NCI-H2107 treated with DMSO at 0.1 percent for 48 hours (cell line): ENCODE measurements around the gene SOX5.
A peak's percentile ranks its signal among the peaks of the same experiment; 100 is the strongest.

Experiments used
- DNase-seq: peaks from one replicate; lab custom pipeline; 2025; ENCODE audit not compliant: unreplicated experiment; lab: John Stamatoyannopoulos, UW

Gene SOX5

DNA sequence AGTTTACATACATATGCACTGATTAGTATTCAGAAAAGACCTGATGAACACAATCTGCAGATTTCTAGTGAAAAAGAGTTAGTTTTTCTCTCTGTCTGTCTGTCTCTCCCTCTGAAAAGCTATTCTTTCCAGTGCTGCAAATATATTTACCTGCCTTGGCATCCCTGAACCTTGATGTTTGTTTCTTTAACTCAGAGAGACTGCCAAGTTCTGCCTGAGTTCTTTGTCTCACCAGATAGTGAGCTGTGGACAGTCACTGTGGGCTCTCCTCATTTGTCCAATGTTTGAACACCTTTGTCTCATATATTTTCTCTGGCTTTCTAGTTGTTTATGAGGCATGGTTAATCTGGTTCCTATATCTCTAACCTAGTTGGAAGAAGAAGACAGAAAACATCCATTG lies 250.4 kb downstream of the SOX5 start:
- DNase-seq, result no peak

DNA sequence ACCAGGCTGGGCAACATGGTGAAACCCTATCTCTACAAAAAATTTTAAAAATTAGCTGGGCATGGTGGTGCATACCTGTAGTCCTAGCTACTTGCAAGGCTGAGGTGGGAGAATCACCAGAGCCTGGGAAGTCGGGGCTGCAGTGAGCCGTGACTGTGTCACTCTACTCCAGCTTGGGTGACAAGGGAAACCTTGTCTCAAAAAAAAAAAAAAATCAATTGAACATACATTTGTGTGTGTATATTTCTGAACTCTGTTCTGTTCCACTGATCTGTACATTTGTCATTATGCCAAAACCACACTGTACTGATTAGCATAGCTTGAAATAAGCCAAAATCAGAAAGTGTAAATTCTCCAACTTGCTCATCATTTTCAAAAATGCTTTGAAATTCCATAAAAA lies 254.6 kb downstream of the SOX5 start:
- DNase-seq, result no peak

- DNase-seq, result no peak
Measured at GRCh38 chr12:23694307-23694706, 255.2 kb downstream of the SOX5 start.

DNA sequence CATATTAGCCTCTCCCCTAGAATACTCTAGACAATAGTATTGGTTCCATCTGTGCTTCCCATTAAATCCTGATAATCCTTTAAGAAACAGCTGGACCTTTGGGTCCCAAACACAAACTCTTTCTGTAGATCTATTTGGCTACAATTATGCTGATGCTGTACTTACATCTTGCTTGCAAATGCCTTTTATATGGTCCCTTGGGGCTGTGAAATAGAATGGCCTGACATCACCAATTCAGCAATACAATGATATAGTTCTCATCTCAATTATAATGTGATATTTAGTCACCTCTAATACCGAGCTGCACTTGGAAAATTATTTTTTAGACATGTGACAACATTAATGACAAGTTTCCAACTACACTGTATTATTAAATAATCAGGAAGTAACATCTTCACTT lies 261.5 kb downstream of the SOX5 start:
- DNase-seq, result no peak

GRCh38 chr12:23686095-23686494 lies 263.4 kb downstream of the SOX5 start:
- no peak for DNase-seq

GRCh38 chr12:23684121-23684520 lies 265.3 kb downstream of the SOX5 start:
- DNase-seq, result peak; percentile 53

GRCh38 chr12:23681237-23681636 lies 268.2 kb downstream of the SOX5 start:
- DNase-seq, result no peak

DNA sequence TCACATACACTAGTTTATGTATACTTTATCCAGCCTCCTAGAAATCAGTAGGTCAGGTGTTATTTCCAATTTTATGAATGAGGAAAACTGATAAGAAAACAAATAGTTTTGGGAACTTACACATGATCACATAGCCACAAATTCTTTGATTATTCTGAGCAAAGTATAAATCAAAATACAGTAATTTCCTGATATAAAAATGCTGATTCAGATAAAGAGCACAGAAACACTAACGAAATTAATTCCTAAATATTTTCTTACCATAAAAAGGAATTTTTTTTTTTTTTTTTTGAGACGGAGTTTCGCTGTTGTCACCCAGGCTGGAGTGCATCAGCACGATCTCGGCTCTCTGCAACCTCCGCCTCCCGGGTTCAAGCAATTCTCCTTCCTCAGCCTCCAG lies 275.4 kb downstream of the SOX5 start:
- DNase-seq, result no peak

DNA sequence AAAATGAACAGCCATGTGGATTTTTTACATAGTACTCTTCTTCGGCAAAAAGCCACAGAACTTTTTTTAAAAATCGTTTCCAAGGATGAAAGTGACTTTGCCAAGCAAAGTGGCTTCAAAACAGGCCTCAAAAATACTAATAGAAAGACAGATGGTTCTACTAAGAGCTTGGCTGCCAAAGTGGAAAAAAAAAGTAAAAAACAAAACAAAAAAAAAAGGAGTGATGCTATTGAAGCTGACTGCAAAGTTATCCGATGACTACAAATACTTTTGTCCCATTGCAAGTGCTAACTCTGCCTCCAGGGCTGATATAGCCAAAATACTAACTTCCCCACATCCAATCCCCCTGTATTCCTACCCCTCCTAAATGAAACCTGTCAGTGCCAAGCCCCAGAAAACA lies 277.6 kb downstream of the SOX5 start:
- DNase-seq, result no peak

DNA sequence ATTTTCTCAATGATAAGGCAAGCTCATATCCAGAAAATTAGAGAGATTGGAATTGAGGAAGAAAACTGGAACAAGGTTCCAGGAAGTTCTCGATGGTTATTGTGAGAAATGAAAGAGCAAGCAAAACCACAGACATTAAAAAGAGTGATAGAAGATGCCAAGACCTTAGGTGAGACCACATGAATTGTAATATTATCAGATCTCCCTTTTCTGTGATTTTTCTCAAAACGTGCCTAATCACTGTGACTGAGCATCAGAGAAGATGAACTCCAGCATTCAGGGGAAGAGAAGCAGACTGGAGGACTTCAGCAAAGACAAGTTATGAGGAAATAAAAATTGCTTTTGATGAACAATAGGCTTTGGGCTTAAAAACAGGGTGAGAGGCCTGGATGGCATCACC lies 278.8 kb downstream of the SOX5 start:
- DNase-seq, result no peak

DNA sequence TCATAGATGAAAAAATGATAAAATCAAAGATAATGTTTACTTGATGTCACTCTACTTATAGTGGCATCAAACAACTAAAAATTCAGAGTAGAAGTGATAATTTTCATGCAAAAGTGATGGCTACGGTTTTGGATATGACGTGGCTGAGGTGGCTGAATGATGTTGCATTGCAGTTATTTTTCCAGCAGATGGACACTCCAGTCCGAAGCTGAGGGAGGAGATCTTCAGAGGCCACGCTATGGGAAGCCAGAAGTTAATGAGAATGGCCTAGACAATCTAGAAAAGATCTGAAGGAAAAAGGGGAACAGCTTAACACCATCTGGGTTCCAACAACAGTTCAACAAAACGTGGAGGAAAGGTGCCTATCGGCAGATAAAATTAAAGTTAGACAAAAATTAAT lies 279.8 kb downstream of the SOX5 start:
- DNase-seq, result no peak

- DNase-seq, result no peak
Measured at GRCh38 chr12:23666866-23667265, 282.6 kb downstream of the SOX5 start.

GRCh38 chr12:23662966-23663365 lies 286.5 kb downstream of the SOX5 start:
- no peak for DNase-seq

DNA sequence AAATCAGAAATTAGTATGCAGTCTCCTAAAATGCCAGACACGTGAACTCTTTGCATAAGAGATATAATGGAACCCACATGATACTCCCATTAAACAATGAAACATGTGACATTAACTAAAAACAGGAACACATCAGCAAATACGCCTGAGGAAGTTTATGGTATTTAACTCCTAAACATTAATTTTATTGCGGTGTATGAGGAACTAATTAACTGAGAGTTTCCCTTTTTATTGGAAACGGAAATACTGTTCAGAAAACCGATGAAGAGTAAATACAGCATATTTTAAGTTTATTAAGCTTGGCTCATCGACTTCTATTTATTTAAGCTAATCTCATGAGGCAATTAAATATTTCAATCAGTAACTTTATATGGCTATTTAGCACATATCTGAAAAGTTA lies 290.3 kb downstream of the SOX5 start:
- DNase-seq, result no peak

GRCh38 chr12:23657598-23657997 lies 291.9 kb downstream of the SOX5 start:
- no peak for DNase-seq

DNA sequence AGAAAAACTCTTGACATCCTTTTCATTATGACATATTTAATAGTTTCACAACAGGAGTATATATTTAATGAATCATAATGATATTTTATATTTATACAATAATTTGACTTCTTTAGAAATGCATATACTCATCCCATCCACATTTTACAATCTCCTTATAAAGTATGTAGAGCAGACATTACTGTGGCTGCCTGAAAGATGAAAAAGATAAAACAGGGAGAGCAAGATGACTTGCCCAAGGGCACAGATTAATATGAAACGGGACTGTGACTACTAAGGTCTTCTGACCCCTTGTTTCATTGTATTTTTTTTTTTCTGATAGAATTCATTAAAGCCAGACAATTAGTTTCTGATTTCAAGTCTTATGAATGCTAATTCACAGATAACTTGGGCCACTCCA lies 293.6 kb downstream of the SOX5 start:
- no peak for DNase-seq

DNA sequence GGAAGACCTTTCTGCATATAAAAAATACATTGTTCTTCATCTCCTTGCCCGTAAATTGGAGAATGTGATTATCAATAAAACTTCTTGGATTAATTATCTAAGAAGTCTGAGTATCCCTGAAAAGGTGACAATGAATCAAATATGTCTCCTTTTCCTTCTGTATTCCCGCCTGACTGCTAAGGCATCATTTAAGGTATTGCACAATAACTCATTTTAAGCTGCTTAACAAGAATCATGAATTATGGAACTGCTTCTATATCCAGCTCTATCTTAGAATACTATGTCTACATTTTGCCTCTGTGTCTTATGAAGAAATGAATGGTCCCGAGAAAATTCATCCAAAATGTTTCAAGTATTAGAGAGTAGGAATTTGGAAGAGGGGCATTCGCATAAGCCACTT lies 294.4 kb downstream of the SOX5 start:
- DNase-seq, result no peak

DNA sequence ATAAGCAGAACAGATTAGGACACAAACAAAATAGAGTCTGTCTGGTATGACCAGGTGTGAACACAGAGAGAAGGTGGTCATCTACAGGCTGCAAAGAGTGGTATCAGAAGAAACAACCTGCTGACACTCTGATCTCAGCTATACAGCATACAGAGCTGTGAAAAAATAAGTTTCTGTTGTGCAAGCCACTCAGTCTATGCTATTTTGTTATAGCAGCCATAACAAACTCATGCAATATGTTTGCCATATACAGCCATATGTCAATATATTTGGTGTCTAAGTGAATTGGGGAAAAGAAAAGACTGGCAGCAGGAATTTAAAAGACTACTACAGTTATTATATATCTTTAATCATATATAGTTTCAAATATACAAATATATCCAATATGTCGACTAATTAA lies 300.9 kb downstream of the SOX5 start:
- no peak for DNase-seq

- peak; percentile 99 for DNase-seq
Measured at GRCh38 chr12:23640754-23641153, 308.7 kb downstream of the SOX5 start.

DNA sequence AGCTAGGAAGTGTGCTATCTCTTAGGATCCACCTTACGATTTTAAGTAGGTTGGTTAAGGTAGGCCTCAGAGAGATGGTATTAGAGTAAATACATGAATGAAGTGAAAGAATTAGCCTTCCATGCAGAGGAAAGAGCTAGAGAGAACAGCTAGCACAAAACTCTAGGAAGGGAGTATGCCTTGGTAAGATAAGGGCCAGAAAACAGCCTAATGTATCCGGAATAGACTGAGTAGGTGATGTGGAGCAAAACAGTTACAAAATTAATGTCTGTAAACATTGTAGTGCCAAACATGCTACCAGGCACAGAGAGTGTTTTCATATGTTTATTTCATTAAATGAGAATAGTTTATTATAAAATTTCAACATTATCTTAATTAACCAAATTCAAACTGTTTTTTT lies 315.1 kb downstream of the SOX5 start:
- no peak for DNase-seq

GRCh38 chr12:23631786-23632377 lies 317.6 kb downstream of the SOX5 start:
- DNase-seq, result no peak

DNA sequence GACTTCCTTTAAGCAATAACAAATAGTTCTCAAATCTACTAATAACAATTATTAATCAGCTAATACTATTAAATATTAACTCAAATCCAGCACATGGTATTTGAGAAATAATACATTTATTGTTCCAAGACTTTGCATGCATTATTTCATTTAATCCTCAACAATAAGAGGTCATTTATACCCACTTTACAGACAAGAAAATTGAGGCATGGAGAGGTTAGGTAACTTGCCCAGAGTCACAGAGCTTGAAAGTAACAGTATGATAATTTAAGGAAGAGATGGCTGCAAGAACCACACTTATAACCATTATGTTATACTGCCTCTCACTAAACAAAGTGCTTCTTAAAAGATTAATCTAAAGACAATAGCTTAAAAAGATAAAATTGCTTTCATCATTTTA lies 318.9 kb downstream of the SOX5 start:
- DNase-seq, result no peak

GRCh38 chr12:23628806-23629205 lies 320.7 kb downstream of the SOX5 start:
- DNase-seq, result no peak

GRCh38 chr12:23626791-23627190 lies 322.7 kb downstream of the SOX5 start:
- no peak for DNase-seq
